ENCODE measurements around the gene GEMIN4. TPM values are rescaled to one million over a fixed set of nuclear protein-coding genes. Genes with fewer than 3 reads are reported as not detected.
"Not testable (repeated sequence)": the region's sequence is repeated elsewhere in the genome, so short reads cannot be mapped to it uniquely, and the experiment has no call there.

The GEMIN4 gene
- polyA plus RNA-seq, 4 donors, result 2.7 to 18.3 (median 7.4) TPM

DNA sequence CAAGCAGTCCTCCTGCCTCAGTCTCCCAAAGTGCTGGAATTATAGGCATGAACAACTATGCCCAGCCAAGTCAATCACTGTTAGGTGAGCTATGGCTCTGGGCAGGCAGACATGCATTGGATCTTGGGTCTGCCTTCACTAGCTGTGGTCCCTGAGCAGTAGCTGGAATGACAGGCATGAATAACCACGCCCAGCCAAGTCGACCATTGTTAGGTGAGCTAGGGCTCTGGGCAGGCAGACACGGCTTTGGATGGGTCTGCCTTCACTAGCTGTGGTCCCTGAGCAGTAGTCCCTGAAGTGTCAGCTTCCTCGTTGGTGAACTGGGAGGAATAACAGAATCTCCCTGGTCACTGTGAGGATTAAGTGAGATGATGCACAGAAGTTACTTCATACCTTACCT lies 36.5 kb upstream of the GEMIN4 start:
- FAIRE-seq, result no peak
- no peak overlapping the region for H3K27ac ChIP-seq (ENCODE audit: low read depth in 1 of 3, low read length in 2 of 3)
- H3K4me3 ChIP-seq (ENCODE audit: low read depth in 1 of 3, low read length in 3 of 3), result no peak overlapping the region
- H3K36me3 ChIP-seq (ENCODE audit: control insufficient read depth in 3 of 3, insufficient read depth in 2 of 3, low read depth in 1 of 3, low read length in 3 of 3), result peaks cover 0 to 57% (median 11%) of the 10 kb centered on the region in 3 donors
- no peaks in the 10 kb centered on the region for H3K4me1 ChIP-seq (ENCODE audit: control insufficient read depth in 3 of 3, insufficient read depth in 2 of 3, low read depth in 1 of 3, low read length in 2 of 3)
- DNase-seq, result no peak
- 87 to 91% (median 90%) methylated on average over 4 of the region's 4 CpGs for WGBS, 3 donors
- H3K27me3 ChIP-seq (ENCODE audit: control insufficient read depth in 3 of 3, insufficient read depth in 3 of 3, low read length in 3 of 3), result no peaks in the 10 kb centered on the region
- H3K9me3 ChIP-seq (ENCODE audit: control insufficient read depth in 2 of 2, insufficient read depth in 1 of 2, low read depth in 1 of 2, low read length in 1 of 2), result no peaks in the 10 kb centered on the region

DNA sequence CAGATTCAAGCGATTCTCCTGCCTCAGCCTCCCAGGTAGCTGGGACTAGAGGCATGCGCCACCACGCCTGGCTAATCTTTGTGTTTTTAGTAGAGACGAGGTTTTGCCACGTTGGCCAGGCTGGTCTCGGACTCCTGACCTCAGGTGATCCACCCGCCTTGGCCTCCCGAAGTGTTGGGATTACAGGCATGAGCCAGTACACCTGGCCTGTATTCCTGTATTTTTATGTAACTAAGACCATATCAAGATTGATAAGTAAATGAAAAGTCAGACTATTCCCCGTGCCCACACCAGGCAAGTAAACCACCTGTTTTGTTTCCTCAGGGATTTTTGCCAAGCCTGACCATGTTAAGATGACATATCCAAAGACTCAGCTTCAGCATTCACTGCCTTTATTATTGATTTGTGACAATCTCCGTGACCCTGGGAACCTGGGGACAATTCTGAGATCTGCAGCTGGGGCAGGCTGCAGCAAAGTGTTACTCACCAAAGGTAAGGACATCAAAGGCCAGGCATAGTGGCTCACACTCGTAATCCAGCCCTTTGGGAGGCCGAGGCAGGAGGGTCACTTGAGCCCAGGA lies 35.7 kb upstream of the GEMIN4 start:
- no peak overlapping the region for H3K4me3 ChIP-seq (ENCODE audit: low read depth in 1 of 3, low read length in 3 of 3)
- no peak for FAIRE-seq
- DNase-seq, result no peak
- peaks cover 0 to 54% (median 11%) of the 10 kb centered on the region in 3 donors for H3K36me3 ChIP-seq (ENCODE audit: control insufficient read depth in 3 of 3, insufficient read depth in 2 of 3, low read depth in 1 of 3, low read length in 3 of 3)
- WGBS, 3 donors, result 72 to 86% (median 77%) methylated on average over 12 of the region's 12 CpGs
- no peaks in the 10 kb centered on the region for H3K27me3 ChIP-seq (ENCODE audit: control insufficient read depth in 3 of 3, insufficient read depth in 3 of 3, low read length in 3 of 3)
- H3K4me1 ChIP-seq (ENCODE audit: control insufficient read depth in 3 of 3, insufficient read depth in 2 of 3, low read depth in 1 of 3, low read length in 2 of 3), result peaks cover 0 to 6% (median 4%) of the 10 kb centered on the region in 3 donors
- no peak overlapping the region for H3K27ac ChIP-seq (ENCODE audit: low read depth in 1 of 3, low read length in 2 of 3)
- no peaks in the 10 kb centered on the region for H3K9me3 ChIP-seq (ENCODE audit: control insufficient read depth in 2 of 2, insufficient read depth in 1 of 2, low read depth in 1 of 2, low read length in 1 of 2)

DNA sequence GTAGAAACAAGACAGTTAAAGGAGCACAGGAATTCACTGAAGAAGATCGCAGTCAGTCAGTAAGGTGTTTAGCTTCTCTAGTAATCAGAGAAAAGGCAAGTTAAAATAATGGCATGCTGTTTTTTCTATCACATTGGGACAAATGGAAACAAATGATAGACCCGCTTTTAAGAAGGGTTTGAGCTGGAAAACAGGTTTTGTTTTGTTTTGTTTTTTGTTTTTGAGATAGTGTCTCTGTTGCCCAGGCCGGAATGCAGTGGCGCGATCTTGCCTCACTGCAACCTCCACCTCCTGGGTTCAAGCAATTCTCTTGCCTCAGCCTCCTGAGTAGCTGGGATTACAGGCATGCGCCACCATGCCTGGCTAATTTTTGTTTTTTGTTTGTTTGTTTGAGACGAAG lies 33.8 kb upstream of the GEMIN4 start:
- FAIRE-seq, result not testable (repeated sequence)
- 90 to 97% (median 95%) methylated on average over 7 of the region's 7 CpGs for WGBS, 3 donors

DNA sequence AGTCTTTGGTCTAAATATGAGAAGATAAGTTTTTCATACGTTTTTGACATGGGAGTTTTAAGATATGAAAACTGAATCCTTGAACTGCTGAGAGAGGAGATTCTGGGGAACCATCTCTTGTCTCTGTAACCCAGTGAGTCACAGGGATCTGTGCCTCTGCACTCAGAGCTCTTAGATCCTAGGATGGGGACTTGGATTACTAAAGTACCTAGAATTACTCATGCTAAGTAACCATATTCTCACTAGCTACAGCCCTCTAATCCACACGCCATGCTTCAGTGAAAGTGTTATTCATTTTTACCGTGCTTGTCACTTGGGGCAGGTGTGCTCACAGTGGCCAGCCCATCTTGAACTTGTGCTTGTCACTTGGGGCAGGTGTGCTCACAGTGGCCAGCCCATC lies 32.1 kb upstream of the GEMIN4 start:
- FAIRE-seq (no peak), DNase-seq (no peak)
- 54 to 70% (median 70%) methylated on average over 3 of the region's 3 CpGs for WGBS, 3 donors
- Histone ChIP-seq H3K27me3 (ENCODE audit: control insufficient read depth in 3 of 3, insufficient read depth in 3 of 3, low read length in 3 of 3) (no peaks in the 10 kb centered on the region), H3K27ac (ENCODE audit: low read depth in 1 of 3, low read length in 2 of 3) (no peak overlapping the region), H3K4me3 (ENCODE audit: low read depth in 1 of 3, low read length in 3 of 3) (no peak overlapping the region), H3K4me1 (ENCODE audit: control insufficient read depth in 3 of 3, insufficient read depth in 2 of 3, low read depth in 1 of 3, low read length in 2 of 3) (peaks cover 4 to 9% (median 5%) of the 10 kb centered on the region in 3 donors), H3K36me3 (ENCODE audit: control insufficient read depth in 3 of 3, insufficient read depth in 2 of 3, low read depth in 1 of 3, low read length in 3 of 3) (peaks cover 0 to 29% (median 1%) of the 10 kb centered on the region in 3 donors), H3K9me3 (ENCODE audit: control insufficient read depth in 2 of 2, insufficient read depth in 1 of 2, low read depth in 1 of 2, low read length in 1 of 2) (no peaks in the 10 kb centered on the region)

More for the DNA sequence above, 33.8 kb upstream of the GEMIN4 start:
- H3K27me3 ChIP-seq (ENCODE audit: control insufficient read depth in 3 of 3, insufficient read depth in 3 of 3, low read length in 3 of 3); H3K27ac ChIP-seq (ENCODE audit: low read depth in 1 of 3, low read length in 2 of 3); DNase-seq; H3K9me3 ChIP-seq (ENCODE audit: control insufficient read depth in 2 of 2, insufficient read depth in 1 of 2, low read depth in 1 of 2, low read length in 1 of 2); H3K4me3 ChIP-seq (ENCODE audit: low read depth in 1 of 3, low read length in 3 of 3); H3K4me1 ChIP-seq (ENCODE audit: control insufficient read depth in 3 of 3, insufficient read depth in 2 of 3, low read depth in 1 of 3, low read length in 2 of 3): not testable (repeated sequence)
- peaks cover 0 to 39% (median 7%) of the 10 kb centered on the region in 3 donors for H3K36me3 ChIP-seq (ENCODE audit: control insufficient read depth in 3 of 3, insufficient read depth in 2 of 3, low read depth in 1 of 3, low read length in 3 of 3)

DNA sequence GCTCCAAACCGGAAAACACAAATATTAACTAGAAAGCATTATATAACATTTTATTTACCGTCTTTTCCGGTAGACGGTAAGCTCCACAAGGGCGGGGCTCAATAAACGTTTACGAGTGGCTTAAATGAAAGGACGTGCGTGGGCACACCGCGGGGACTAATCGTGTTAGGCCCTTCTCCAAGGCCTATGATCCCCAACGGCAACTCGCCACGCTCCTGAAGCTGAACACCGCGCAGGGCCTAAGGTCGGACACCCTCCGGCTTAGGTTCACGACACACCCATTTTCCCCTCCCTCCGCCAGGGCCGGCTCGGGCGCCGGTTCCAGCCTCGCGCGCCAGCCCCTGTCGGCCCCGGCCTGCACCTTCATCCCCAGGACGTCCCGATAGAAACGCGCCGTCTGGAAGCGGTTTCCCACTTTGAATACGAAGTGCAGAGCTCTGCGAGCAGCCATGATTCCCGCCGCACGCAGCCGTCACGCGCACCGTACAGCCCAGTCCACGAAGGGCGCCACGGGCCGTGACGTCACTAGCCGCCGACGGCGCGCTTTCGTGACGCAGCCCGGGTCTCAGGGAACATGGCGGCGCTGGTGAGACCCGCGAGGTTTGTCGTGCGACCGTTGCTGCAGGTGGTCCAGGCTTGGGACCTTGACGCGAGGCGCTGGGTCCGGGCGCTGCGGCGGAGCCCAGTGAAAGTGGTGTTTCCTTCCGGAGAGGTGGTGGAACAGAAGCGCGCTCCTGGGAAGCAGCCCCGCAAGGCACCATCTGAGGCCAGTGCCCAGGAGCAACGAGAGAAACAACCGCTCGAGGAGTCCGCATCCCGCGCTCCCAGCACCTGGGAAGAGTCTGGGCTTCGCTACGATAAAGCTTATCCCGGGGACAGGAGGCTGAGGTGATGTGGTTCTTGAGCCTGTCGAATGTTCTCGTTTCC lies 30.0 kb upstream of the GEMIN4 start, which contains the start of the genes GLOD4 and MRM3:
GLOD4 (minus strand) TSS at position 476 of the 927 bp plus-strand sequence; CDS start at position 451, 25 bp downstream.
MRM3 (plus strand) TSS at position 549 of the 927 bp plus-strand sequence; CDS start at position 575, 26 bp downstream.
- 0% methylated on average over 86 to 87 of the region's 87 CpGs for WGBS, 3 donors
- DNase-seq (peak; percentile 89 to 98), FAIRE-seq (no peak)
- Histone ChIP-seq H3K9me3 (ENCODE audit: control insufficient read depth in 2 of 2, insufficient read depth in 1 of 2, low read depth in 1 of 2, low read length in 1 of 2) (no peaks in the 10 kb centered on the region), H3K27me3 (ENCODE audit: control insufficient read depth in 3 of 3, insufficient read depth in 3 of 3, low read length in 3 of 3) (no peaks in the 10 kb centered on the region), H3K4me1 (ENCODE audit: control insufficient read depth in 3 of 3, insufficient read depth in 2 of 3, low read depth in 1 of 3, low read length in 2 of 3) (peaks cover 4 to 9% (median 5%) of the 10 kb centered on the region in 3 donors), H3K4me3 (ENCODE audit: low read depth in 1 of 3, low read length in 3 of 3) (peak within 1 kb of the TSS; percentile 78 to 90 (median 87)), H3K27ac (ENCODE audit: low read depth in 1 of 3, low read length in 2 of 3) (peak within 1 kb of the TSS; percentile 82 to 95 (median 85)), H3K36me3 (ENCODE audit: control insufficient read depth in 3 of 3, insufficient read depth in 2 of 3, low read depth in 1 of 3, low read length in 3 of 3) (peaks cover 3 to 30% (median 12%) of the 10 kb centered on the region in 3 donors)

DNA sequence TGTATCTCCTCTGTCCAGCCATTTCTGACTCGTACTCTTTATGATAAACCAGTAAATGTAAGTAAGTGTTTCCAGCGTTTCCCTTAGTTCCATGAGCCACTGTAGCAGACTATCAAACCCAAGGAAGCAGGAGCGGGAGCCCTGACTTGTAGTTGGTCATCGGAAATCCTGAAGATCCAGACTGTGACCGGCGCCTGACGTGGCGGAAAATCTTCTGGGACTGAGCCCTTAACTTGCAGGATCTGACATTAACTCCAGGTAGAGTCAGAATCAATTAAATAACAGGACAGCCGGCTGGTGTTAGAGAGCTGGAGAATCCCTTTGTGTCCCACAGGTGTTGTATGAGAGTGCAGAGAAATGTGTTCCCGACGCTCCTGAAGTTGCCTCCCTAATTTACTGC lies 26.0 kb upstream of the GEMIN4 start:
- H3K4me3 ChIP-seq (ENCODE audit: low read depth in 1 of 3, low read length in 3 of 3), result no peak overlapping the region
- no peak overlapping the region for H3K27ac ChIP-seq (ENCODE audit: low read depth in 1 of 3, low read length in 2 of 3)
- H3K9me3 ChIP-seq (ENCODE audit: control insufficient read depth in 2 of 2, insufficient read depth in 1 of 2, low read depth in 1 of 2, low read length in 1 of 2), result no peaks in the 10 kb centered on the region
- H3K27me3 ChIP-seq (ENCODE audit: control insufficient read depth in 3 of 3, insufficient read depth in 3 of 3, low read length in 3 of 3), result no peaks in the 10 kb centered on the region
- no peak for DNase-seq
- peaks cover 2 to 6% (median 5%) of the 10 kb centered on the region in 3 donors for H3K4me1 ChIP-seq (ENCODE audit: control insufficient read depth in 3 of 3, insufficient read depth in 2 of 3, low read depth in 1 of 3, low read length in 2 of 3)
- H3K36me3 ChIP-seq (ENCODE audit: control insufficient read depth in 3 of 3, insufficient read depth in 2 of 3, low read depth in 1 of 3, low read length in 3 of 3), result peaks cover 14 to 47% (median 36%) of the 10 kb centered on the region in 3 donors
- no peak for FAIRE-seq
- 93 to 96% (median 95%) methylated on average over 11 of the region's 11 CpGs for WGBS, 3 donors

DNA sequence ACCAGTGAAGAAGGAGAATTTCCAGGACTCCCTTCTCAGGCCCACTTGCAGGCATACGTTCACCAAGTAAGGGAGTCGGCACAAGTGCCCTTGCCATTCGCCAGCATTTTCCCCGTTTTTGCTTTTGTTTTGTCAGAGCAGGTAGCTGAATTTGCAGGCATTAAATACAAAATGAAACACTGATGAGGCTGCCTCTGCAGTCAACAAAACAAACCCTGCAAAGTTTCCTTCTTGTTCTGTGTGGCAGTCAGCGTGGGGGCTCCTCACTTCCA lies 22.2 kb upstream of the GEMIN4 start:
- no peak for DNase-seq
- WGBS, 3 donors, result 87 to 93% (median 92%) methylated on average over 5 of the region's 5 CpGs
- no peak overlapping the region for H3K27ac ChIP-seq (ENCODE audit: low read depth in 1 of 3, low read length in 2 of 3)
- no peaks in the 10 kb centered on the region for H3K27me3 ChIP-seq (ENCODE audit: control insufficient read depth in 3 of 3, insufficient read depth in 3 of 3, low read length in 3 of 3)
- H3K4me3 ChIP-seq (ENCODE audit: low read depth in 1 of 3, low read length in 3 of 3), result no peak overlapping the region
- no peak for FAIRE-seq
- H3K36me3 ChIP-seq (ENCODE audit: control insufficient read depth in 3 of 3, insufficient read depth in 2 of 3, low read depth in 1 of 3, low read length in 3 of 3), result peaks cover 22 to 66% (median 51%) of the 10 kb centered on the region in 3 donors
- H3K4me1 ChIP-seq (ENCODE audit: control insufficient read depth in 3 of 3, insufficient read depth in 2 of 3, low read depth in 1 of 3, low read length in 2 of 3), result no peaks in the 10 kb centered on the region
- no peaks in the 10 kb centered on the region for H3K9me3 ChIP-seq (ENCODE audit: control insufficient read depth in 2 of 2, insufficient read depth in 1 of 2, low read depth in 1 of 2, low read length in 1 of 2)

DNA sequence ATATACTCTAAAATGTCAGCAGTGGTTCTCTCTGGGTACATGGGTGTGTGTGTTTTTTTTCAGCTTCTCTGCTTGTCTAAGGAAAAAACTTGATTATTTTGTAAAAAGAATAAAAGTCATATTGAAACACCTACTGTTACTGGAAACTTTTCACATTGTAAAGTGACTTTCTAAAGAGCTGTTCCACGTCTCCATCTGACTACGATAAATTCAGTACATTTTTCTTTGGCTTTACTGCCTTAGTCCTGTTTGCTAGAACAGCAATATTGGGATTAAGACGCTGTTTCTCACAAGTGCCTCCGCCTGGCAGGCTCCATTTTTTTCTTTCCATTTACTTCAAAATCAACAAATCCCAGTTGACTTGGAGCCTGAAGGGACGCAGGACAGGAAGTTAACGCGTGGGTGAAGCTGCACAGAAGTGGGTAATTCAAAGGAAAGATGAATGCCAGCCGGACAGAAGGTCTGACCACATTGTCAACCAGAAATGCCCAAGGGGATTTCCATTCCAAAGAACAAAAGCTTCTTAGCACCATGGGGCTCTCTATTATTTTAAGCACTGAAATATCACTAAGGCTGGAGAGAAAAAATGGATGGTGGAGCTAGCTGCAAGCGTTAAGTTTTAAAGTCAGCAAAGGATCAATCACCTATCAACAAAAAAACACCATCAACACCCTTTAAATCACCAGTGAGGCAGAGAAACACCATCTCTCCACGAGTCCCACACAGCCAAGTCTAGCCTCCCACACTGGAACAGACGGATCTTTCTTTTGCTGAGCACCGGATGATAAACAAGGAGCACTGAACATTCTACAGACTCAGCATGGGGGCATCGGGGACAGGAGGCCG lies 21.6 kb upstream of the GEMIN4 start:
- WGBS, 3 donors, result 75 to 88% (median 80%) methylated on average over 14 of the region's 14 CpGs
- Histone ChIP-seq H3K27me3 (ENCODE audit: control insufficient read depth in 3 of 3, insufficient read depth in 3 of 3, low read length in 3 of 3) (no peaks in the 10 kb centered on the region), H3K36me3 (ENCODE audit: control insufficient read depth in 3 of 3, insufficient read depth in 2 of 3, low read depth in 1 of 3, low read length in 3 of 3) (peaks cover 22 to 67% (median 54%) of the 10 kb centered on the region in 3 donors), H3K27ac (ENCODE audit: low read depth in 1 of 3, low read length in 2 of 3) (no peak overlapping the region), H3K9me3 (ENCODE audit: control insufficient read depth in 2 of 2, insufficient read depth in 1 of 2, low read depth in 1 of 2, low read length in 1 of 2) (no peaks in the 10 kb centered on the region), H3K4me1 (ENCODE audit: control insufficient read depth in 3 of 3, insufficient read depth in 2 of 3, low read depth in 1 of 3, low read length in 2 of 3) (no peaks in the 10 kb centered on the region), H3K4me3 (ENCODE audit: low read depth in 1 of 3, low read length in 3 of 3) (no peak overlapping the region)
- DNase-seq, result no peak
- FAIRE-seq, result no peak

Data from small intestine (tissue), 7 donors.